Cerebellar cortex (tissue), 1 donor: ENCODE data around the gene ANKMY1.
"Not testable (repeated sequence)": the region's sequence is repeated elsewhere in the genome, so short reads cannot be mapped to it uniquely, and the experiment has no call there.

Source experiments
- DNase-seq: peaks from one replicate; pipeline ENCODE4 v3.0.0-alpha.2; 2015; ENCODE audit warnings: low spot score

The ANKMY1 gene

GRCh38 chr2:240555541-240556250 is 2.1 kb downstream of the ANKMY1 start:
- no peak for DNase-seq

GRCh38 chr2:240554767-240555493 is 2.9 kb downstream of the ANKMY1 start:
- no peak for DNase-seq

- DNase-seq, result no peak
Observed at GRCh38 chr2:240553956-240554480, 3.8 kb downstream of the ANKMY1 start.

GRCh38 chr2:240551811-240552210 is 6.0 kb downstream of the ANKMY1 start:
- DNase-seq, result no peak

- DNase-seq, result no peak
Observed at GRCh38 chr2:240551288-240551687, 6.5 kb downstream of the ANKMY1 start.

- DNase-seq, result no peak
Observed at GRCh38 chr2:240539906-240540305, 17.9 kb downstream of the ANKMY1 start.

- not testable (repeated sequence) for DNase-seq
Observed at GRCh38 chr2:240539101-240539500, 18.7 kb downstream of the ANKMY1 start.

GRCh38 chr2:240538031-240538780 is 19.6 kb downstream of the ANKMY1 start:
- no peak for DNase-seq

GRCh38 chr2:240532031-240532775 is 25.6 kb downstream of the ANKMY1 start:
- DNase-seq, result peak; percentile 3

GRCh38 chr2:240531038-240531437 is 26.8 kb downstream of the ANKMY1 start:
- no peak for DNase-seq

GRCh38 chr2:240530181-240530580 is 27.6 kb downstream of the ANKMY1 start:
- no peak for DNase-seq

GRCh38 chr2:240529344-240529999 is 28.3 kb downstream of the ANKMY1 start:
- DNase-seq, result no peak

- DNase-seq, result no peak
Observed at GRCh38 chr2:240528406-240529040, 29.3 kb downstream of the ANKMY1 start.

- DNase-seq, result no peak
Observed at GRCh38 chr2:240527153-240527750, 30.5 kb downstream of the ANKMY1 start.

GRCh38 chr2:240526521-240526920 is 31.3 kb downstream of the ANKMY1 start:
- DNase-seq, result no peak

GRCh38 chr2:240525802-240526201 is 32.0 kb downstream of the ANKMY1 start:
- DNase-seq, result no peak

- no peak for DNase-seq
Observed at GRCh38 chr2:240524963-240525718, 32.6 kb downstream of the ANKMY1 start.

GRCh38 chr2:240523451-240524281 is 34.1 kb downstream of the ANKMY1 start:
- no peak for DNase-seq

- no peak for DNase-seq
Observed at GRCh38 chr2:240522406-240522805, 35.4 kb downstream of the ANKMY1 start.
